ENCODE results near the gene SCN4B.

GRCh38 chr11:118095493-118095892 lies 57.1 kb downstream of the SCN4B start:
- TF ChIP-seq CTCF (conservative IDR thresholded peaks at IDR 0.05; ENCODE audit: low read length) (no peak), EZH2phosphoT487 (IDR thresholded peaks at IDR 0.05; ENCODE audit: borderline replicate concordance) (no peak)

Data from Loucy (cell line).